Esophagus muscularis mucosa (tissue), 4 donors: ENCODE measurements around the gene TRIM29. TPM values are rescaled to one million over a fixed set of nuclear protein-coding genes. Genes with fewer than 3 reads are reported as not detected.

ENCODE experiments used
- DNase-seq: peaks from one replicate; pipeline ENCODE4 v3.0.0-alpha.2; 2017; ENCODE audit errors: extremely low spot score
- H3K27ac ChIP-seq, 4 donors: fragments of 200-600 bp; sonication (generic); replicated peaks in 1 of 4; 1 replicate in 3 of 4; 2 replicates in 1 of 4; pipeline ENCODE4 v1.5.1; 2016 to 2019; ENCODE audit warnings: mild to moderate bottlenecking in 1 of 4
- H3K27me3 ChIP-seq, 4 donors: fragments of 200-600 bp; sonication (generic); one replicate each; pipeline versions ENCODE4 v1.5.1 to v1.6.0; 2016 to 2019
- H3K36me3 ChIP-seq, 4 donors: fragments of 200-600 bp; sonication (generic); one replicate each; pipeline ENCODE4 v1.5.1; 2016 to 2019
- H3K4me1 ChIP-seq, 4 donors: fragments of 200-600 bp; sonication (generic); one replicate each; pipeline ENCODE4 v1.5.1; 2016 to 2019
- H3K4me3 ChIP-seq, 4 donors: fragments of 200-600 bp; sonication (generic); 1 replicate in 2 of 4; 2 replicates in 2 of 4; pipeline ENCODE4 v1.5.1; 2016 to 2019; ENCODE audit warnings: mild to moderate bottlenecking in 4 of 4, moderate library complexity in 1 of 4
- H3K9me3 ChIP-seq, 4 donors: fragments of 200-600 bp; sonication (generic); 1 replicate in 3 of 4; 2 replicates in 1 of 4; pipeline ENCODE4 v1.5.1; 2016 to 2019
- EP300 ChIP-seq: sonication (generic); formaldehyde crosslinking; IDR thresholded peaks from one replicate; pipeline ENCODE4 v1.6.1; 2017; ENCODE audit warnings: antibody characterized with exemption
- POLR2A ChIP-seq: fragments of 450-650 bp; IDR thresholded peaks from one replicate; pipeline ENCODE4 v1.6.1; 2017; ENCODE audit warnings: antibody characterized with exemption, moderate library complexity, mild to moderate bottlenecking, low read depth
- POLR2AphosphoS5 ChIP-seq, 2 donors: sonication (generic); formaldehyde crosslinking; IDR thresholded peaks; one replicate each; pipeline ENCODE4 v1.6.1; 2017; ENCODE audit warnings: antibody characterized with exemption in 2 of 2
- WGBS: methylation state at CpG from one replicate; pipeline ENCODE4 v1.1.5; 2018; 5-methylcytosine and 5-hydroxymethylcytosine counted together
- intact Hi-C: fragments of 100-400 bp; cut with DNase I; formaldehyde crosslinking; loops from one replicate; pipeline ENCODE4 v1.15.1; 2023
- total RNA-seq, 4 donors: library from RNA; depleted of rRNA; stranded (reverse); fragments of >200 nt; gene quantifications; one replicate each; pipeline versions ENCODE4 v1.1.0 to v1.2.1, GENCODE V29; 2016
- TF ChIP-seq, protein P1 (sequence below), 3 experiments: fragments of 200-600 bp in 2 of 3; fragments of 450-650 bp in 1 of 3; sonication (generic) in 2 of 3; IDR thresholded peaks; one replicate each; pipeline ENCODE4 v1.5.1; 2017 to 2019; ENCODE audit warnings: antibody characterized with exemption in 3 of 3, mild to moderate bottlenecking in 2 of 3, moderate library complexity in 1 of 3

The TRIM29 gene
- total RNA-seq, 4 donors from 2014 or later: 0.45 to 1.3 (median 0.75) TPM

DNA sequence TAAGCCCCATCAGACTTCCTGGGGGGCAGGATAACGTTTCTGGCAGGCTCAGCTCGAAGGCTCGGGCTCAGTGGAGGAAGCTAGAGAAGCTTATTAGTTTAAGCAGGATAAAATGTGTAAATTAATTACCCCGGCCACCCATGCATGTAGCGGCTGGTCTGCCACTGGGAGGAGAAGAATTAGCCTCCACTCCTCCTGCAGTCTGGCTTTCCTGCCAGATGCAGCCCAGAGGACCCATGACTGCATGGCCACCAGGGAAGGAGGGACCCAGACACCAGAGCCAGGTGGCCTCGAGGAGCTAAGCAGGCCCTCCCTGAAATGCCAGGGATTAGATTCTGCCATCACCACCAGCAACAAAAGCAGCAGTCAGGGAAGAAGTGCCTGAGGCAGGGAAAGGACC is 32.3 kb downstream of the TRIM29 start:
- Histone ChIP-seq H3K4me1 (peaks cover 0 to 4% (median 0%) of the 10 kb centered on the region in 4 donors), H3K27ac (no peak overlapping the region), H3K27me3 (peaks cover 0 to 37% (median 0%) of the 10 kb centered on the region in 4 donors), H3K36me3 (no peaks in the 10 kb centered on the region), H3K9me3 (no peaks in the 10 kb centered on the region), H3K4me3 (no peak overlapping the region)
- intact Hi-C loops: loop anchor here (5.0 kb wide), 2 partner anchors 378 to 623 kb away; partner anchors contain the start of gene NECTIN1
- TF ChIP-seq, protein P1, sequence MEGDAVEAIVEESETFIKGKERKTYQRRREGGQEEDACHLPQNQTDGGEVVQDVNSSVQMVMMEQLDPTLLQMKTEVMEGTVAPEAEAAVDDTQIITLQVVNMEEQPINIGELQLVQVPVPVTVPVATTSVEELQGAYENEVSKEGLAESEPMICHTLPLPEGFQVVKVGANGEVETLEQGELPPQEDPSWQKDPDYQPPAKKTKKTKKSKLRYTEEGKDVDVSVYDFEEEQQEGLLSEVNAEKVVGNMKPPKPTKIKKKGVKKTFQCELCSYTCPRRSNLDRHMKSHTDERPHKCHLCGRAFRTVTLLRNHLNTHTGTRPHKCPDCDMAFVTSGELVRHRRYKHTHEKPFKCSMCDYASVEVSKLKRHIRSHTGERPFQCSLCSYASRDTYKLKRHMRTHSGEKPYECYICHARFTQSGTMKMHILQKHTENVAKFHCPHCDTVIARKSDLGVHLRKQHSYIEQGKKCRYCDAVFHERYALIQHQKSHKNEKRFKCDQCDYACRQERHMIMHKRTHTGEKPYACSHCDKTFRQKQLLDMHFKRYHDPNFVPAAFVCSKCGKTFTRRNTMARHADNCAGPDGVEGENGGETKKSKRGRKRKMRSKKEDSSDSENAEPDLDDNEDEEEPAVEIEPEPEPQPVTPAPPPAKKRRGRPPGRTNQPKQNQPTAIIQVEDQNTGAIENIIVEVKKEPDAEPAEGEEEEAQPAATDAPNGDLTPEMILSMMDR (IDR thresholded peaks at IDR 0.05): no peak
- TF ChIP-seq POLR2A (no peak), POLR2AphosphoS5 (IDR thresholded peaks at IDR 0.05) (no peak), EP300 (no peak)
- DNase-seq: no peak
- 65% methylated on average over 6 of the region's 6 CpGs for WGBS

GRCh38 chr11:120104041-120104565 is 33.8 kb downstream of the TRIM29 start:
- no peaks in the 10 kb centered on the region for H3K9me3 ChIP-seq
- intact Hi-C loops: no loop called here
- WGBS: 78% methylated on average over 13 of the region's 15 CpGs

GRCh38 chr11:120102864-120103122 is 35.1 kb downstream of the TRIM29 start:
- Histone ChIP-seq H3K4me1 (no peaks in the 10 kb centered on the region), H3K27me3 (peaks cover 0 to 51% (median 0%) of the 10 kb centered on the region in 4 donors), H3K27ac (no peak overlapping the region), H3K36me3 (no peaks in the 10 kb centered on the region), H3K9me3 (no peaks in the 10 kb centered on the region), H3K4me3 (no peak overlapping the region)
- TF ChIP-seq POLR2AphosphoS5 (IDR thresholded peaks at IDR 0.05): no peak
- no peak for TF ChIP-seq EP300
- TF ChIP-seq, protein P1 (IDR thresholded peaks at IDR 0.05): no peak
- no peak for TF ChIP-seq POLR2A
- 96% methylated on average over 3 of the region's 3 CpGs for WGBS
- DNase-seq: no peak
- intact Hi-C loops: no loop called here

More at GRCh38 chr11:120104041-120104565, 33.8 kb downstream of the TRIM29 start:
- H3K27ac ChIP-seq: no peak overlapping the region
- peaks cover 0 to 42% (median 0%) of the 10 kb centered on the region in 4 donors for H3K27me3 ChIP-seq
- TF ChIP-seq, protein P1 (IDR thresholded peaks at IDR 0.05): no peak
- TF ChIP-seq POLR2AphosphoS5 (IDR thresholded peaks at IDR 0.05) (no peak), EP300 (no peak), POLR2A (no peak)
- no peaks in the 10 kb centered on the region for H3K36me3 ChIP-seq
- H3K4me1 ChIP-seq: peaks cover 0 to 4% (median 0%) of the 10 kb centered on the region in 4 donors
- H3K4me3 ChIP-seq: no peak overlapping the region
- DNase-seq: no peak

DNA sequence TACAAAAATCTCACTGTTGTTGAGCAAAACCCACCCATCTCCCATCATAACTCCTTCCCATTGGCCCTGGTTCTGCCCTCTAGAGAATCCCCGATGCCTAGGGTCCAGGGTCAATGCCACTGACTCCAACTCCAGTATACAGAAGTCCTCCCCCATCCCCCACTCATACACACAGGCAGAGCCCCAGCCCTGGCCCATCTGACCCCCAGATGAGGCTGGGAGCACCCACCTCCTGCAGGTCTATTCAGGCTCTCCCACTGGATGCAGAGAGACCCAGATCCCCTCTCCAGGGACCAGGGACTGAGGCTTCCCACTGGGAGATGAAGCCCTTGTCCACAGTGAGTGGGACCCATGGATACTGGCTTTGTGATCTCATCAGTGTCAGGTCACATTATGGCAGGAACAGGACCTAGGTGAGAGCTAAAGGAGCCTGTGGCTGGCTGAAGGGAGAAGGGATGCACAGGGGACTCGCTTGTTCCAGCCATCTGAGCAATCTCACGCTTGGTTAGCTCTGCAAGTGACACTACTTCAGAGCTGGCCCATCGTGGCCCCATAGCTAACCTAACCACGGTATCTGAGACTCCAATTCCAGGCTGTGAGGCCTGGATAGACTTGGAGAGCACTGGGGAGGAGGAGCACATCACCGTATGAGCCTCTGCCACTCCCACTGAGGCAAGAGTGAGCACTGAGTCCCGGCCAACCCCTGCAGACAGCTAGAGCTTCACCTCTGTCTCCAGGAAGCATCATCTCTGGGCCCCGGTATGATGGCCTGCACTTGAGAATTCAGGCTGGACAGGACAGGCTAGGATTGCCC is 35.7 kb downstream of the TRIM29 start:
- no peak overlapping the region for H3K27ac ChIP-seq
- H3K9me3 ChIP-seq: no peaks in the 10 kb centered on the region
- no peaks in the 10 kb centered on the region for H3K4me1 ChIP-seq
- peaks cover 0 to 47% (median 0%) of the 10 kb centered on the region in 4 donors for H3K27me3 ChIP-seq
- TF ChIP-seq POLR2AphosphoS5 (IDR thresholded peaks at IDR 0.05) (no peak), POLR2A (no peak)
- TF ChIP-seq, protein P1 (IDR thresholded peaks at IDR 0.05): no peak
- no peak overlapping the region for H3K4me3 ChIP-seq
- intact Hi-C loops: no loop called here
- WGBS: 78% methylated on average over 1 of the region's 8 CpGs
- no peak for DNase-seq
- H3K36me3 ChIP-seq: no peaks in the 10 kb centered on the region
